Activated B cell treated with CpG ODN at 0.5 μM for 24 hours (primary cell): Measurements from ENCODE around the gene EDN1. TPM values are rescaled to one million over a fixed set of nuclear protein-coding genes. Genes with fewer than 3 reads are reported as not detected.

Experiments used
- ATAC-seq: fragments of 200-7000 bp; cut with Tn5 transposase; one replicate; pipeline ENCODE4 v1.10.0; 2021; ENCODE audit warnings: low read depth, mild to moderate bottlenecking, moderate library complexity
- CTCF ChIA-PET: fragments of 350-600 bp; sonication (Branson Sonifier 250); formaldehyde crosslinking; loops from one replicate; lab custom pipeline; 2021; ENCODE audit warnings: antibody characterized with exemption; lab: Charles Lee
- POLR2A ChIA-PET: fragments of 350-600 bp; sonication (Branson Sonifier 250); formaldehyde crosslinking; loops from one replicate; lab custom pipeline; 2021; ENCODE audit warnings: antibody characterized with exemption; lab: Charles Lee
- DNase-seq: peaks from one replicate; pipeline ENCODE4 v3.0.0; 2022
- H3K27ac Mint-ChIP-seq: one replicate; pipeline ENCODE4 v1.8.0; 2020; ENCODE audit warnings: mixed read lengths
- H3K27me3 Mint-ChIP-seq: one replicate; pipeline ENCODE4 v1.8.0; 2021; ENCODE audit warnings: mixed read lengths
- H3K36me3 Mint-ChIP-seq: one replicate; pipeline ENCODE4 v1.8.0; 2021; ENCODE audit warnings: low read depth, mixed read lengths
- H3K4me1 Mint-ChIP-seq: one replicate; pipeline ENCODE4 v1.8.0; 2021; ENCODE audit warnings: mixed read lengths
- H3K4me3 Mint-ChIP-seq: one replicate; pipeline ENCODE4 v1.8.0; 2020; ENCODE audit warnings: mild to moderate bottlenecking, mixed read lengths
- H3K9me3 Mint-ChIP-seq: one replicate; pipeline ENCODE4 v1.8.0; 2020; ENCODE audit warnings: mixed read lengths
- intact Hi-C: fragments of 100-400 bp; cut with micrococcal nuclease; formaldehyde crosslinking; loops from one replicate; pipeline ENCODE4 v1.15.1; 2024
- total RNA-seq: library from RNA; stranded (reverse); gene quantifications from 2 replicates; pipeline ENCODE4 v1.2.3, GENCODE V29; 2022
- TF ChIP-seq, protein P1 (sequence below): fragments of 200-600 bp; IDR thresholded peaks from one replicate; pipeline ENCODE4 v1.8.0; 2022; ENCODE audit warnings: antibody characterized with exemption, mild to moderate bottlenecking

The EDN1 gene
- total RNA-seq, 1 donor from 2014 or later, result 0.91 TPM

- CTCF ChIA-PET, result no interaction called here
- DNase-seq (no peak), ATAC-seq (no peak)
- Mint-ChIP-seq H3K36me3 (no peaks in the 10 kb centered on the region), H3K4me1 (peaks cover 5% of the 10 kb centered on the region), H3K27me3 (peaks cover 4% of the 10 kb centered on the region), H3K9me3 (no peaks in the 10 kb centered on the region), H3K4me3 (no peak overlapping the region), H3K27ac (no peak overlapping the region)
- POLR2A ChIA-PET, result no interaction called here
- TF ChIP-seq, protein P1, sequence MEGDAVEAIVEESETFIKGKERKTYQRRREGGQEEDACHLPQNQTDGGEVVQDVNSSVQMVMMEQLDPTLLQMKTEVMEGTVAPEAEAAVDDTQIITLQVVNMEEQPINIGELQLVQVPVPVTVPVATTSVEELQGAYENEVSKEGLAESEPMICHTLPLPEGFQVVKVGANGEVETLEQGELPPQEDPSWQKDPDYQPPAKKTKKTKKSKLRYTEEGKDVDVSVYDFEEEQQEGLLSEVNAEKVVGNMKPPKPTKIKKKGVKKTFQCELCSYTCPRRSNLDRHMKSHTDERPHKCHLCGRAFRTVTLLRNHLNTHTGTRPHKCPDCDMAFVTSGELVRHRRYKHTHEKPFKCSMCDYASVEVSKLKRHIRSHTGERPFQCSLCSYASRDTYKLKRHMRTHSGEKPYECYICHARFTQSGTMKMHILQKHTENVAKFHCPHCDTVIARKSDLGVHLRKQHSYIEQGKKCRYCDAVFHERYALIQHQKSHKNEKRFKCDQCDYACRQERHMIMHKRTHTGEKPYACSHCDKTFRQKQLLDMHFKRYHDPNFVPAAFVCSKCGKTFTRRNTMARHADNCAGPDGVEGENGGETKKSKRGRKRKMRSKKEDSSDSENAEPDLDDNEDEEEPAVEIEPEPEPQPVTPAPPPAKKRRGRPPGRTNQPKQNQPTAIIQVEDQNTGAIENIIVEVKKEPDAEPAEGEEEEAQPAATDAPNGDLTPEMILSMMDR, result no peak
- intact Hi-C loops, result no loop called here
These were observed 49.8 kb downstream of the EDN1 start for GRCh38 chr6:12339808-12340487.

DNA sequence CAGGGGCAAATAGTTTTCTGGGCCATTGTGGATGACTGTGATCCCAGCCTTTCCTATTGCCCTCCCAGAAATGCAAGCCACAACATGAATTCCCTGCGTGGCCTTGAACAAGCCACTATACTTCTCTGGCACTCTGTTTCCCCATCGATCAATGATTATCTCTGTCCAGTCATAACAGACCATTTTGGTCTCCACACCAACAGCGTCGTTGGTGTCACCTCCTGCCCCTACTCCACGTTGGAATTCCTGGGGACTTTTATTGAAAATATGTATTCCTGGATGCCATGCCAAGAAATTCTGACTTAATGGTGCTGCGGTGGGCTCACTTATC, 50.3 kb downstream of the EDN1 start:
- TF ChIP-seq, protein P1, result no peak
- no peak overlapping the region for H3K27ac Mint-ChIP-seq
- POLR2A ChIA-PET, result no interaction called here

GRCh38 chr6:12342664-12343063, 52.5 kb downstream of the EDN1 start:
- ChIA-PET CTCF (no interaction called here), POLR2A (no interaction called here)
- Mint-ChIP-seq H3K27me3 (peaks cover 7% of the 10 kb centered on the region), H3K4me3 (no peak overlapping the region), H3K27ac (no peak overlapping the region), H3K4me1 (peaks cover 5% of the 10 kb centered on the region), H3K9me3 (no peaks in the 10 kb centered on the region), H3K36me3 (no peaks in the 10 kb centered on the region)
- no peak for ATAC-seq
- intact Hi-C loops, result no loop called here
- TF ChIP-seq, protein P1, result no peak
- DNase-seq, result no peak

More for the DNA sequence above, 50.3 kb downstream of the EDN1 start:
- ATAC-seq (no peak), DNase-seq (no peak)
- H3K27me3 Mint-ChIP-seq, result peaks cover 4% of the 10 kb centered on the region
- peaks cover 5% of the 10 kb centered on the region for H3K4me1 Mint-ChIP-seq
- no peaks in the 10 kb centered on the region for H3K9me3 Mint-ChIP-seq
- H3K36me3 Mint-ChIP-seq, result no peaks in the 10 kb centered on the region
- intact Hi-C loops, result no loop called here
- CTCF ChIA-PET, result no interaction called here
- no peak overlapping the region for H3K4me3 Mint-ChIP-seq

GRCh38 chr6:12343122-12343439, 52.9 kb downstream of the EDN1 start:
- intact Hi-C loops, result no loop called here
- Mint-ChIP-seq H3K36me3 (no peaks in the 10 kb centered on the region), H3K4me1 (peaks cover 5% of the 10 kb centered on the region), H3K4me3 (no peak overlapping the region), H3K27ac (no peak overlapping the region), H3K9me3 (no peaks in the 10 kb centered on the region), H3K27me3 (peaks cover 7% of the 10 kb centered on the region)
- POLR2A ChIA-PET, result no interaction called here
- ATAC-seq (no peak), DNase-seq (no peak)
- CTCF ChIA-PET, result no interaction called here
- TF ChIP-seq, protein P1, result no peak

- CTCF ChIA-PET, result no interaction called here
- TF ChIP-seq, protein P1, result no peak
These were observed 53.4 kb downstream of the EDN1 start for GRCh38 chr6:12343440-12344162.

More at GRCh38 chr6:12343440-12344162, 53.4 kb downstream of the EDN1 start:
- Mint-ChIP-seq H3K4me1 (peaks cover 5% of the 10 kb centered on the region), H3K4me3 (no peak overlapping the region), H3K27me3 (peaks cover 7% of the 10 kb centered on the region), H3K9me3 (no peaks in the 10 kb centered on the region), H3K36me3 (no peaks in the 10 kb centered on the region), H3K27ac (no peak overlapping the region)
- intact Hi-C loops, result no loop called here
- POLR2A ChIA-PET, result no interaction called here
- DNase-seq (no peak), ATAC-seq (no peak)
